Measurements from ENCODE around the gene GAGE12J.

GRCh38 chrX:49308604-49309269 is 13.1 kb upstream of the GAGE12J start:
- no peak for TF ChIP-seq POLR2A (IDR thresholded peaks at IDR 0.05)
- TF ChIP-seq CTCF (IDR thresholded peaks at IDR 0.05) = no peak

Measured in uterus (tissue), 2 donors.